GM23248 (cell line): ENCODE data around the gene GZMB. TPM values are rescaled to one million over a fixed set of nuclear protein-coding genes. Genes with fewer than 3 reads are reported as not detected.

Experiments used
- DNase-seq: peaks from one replicate; pipeline ENCODE4 v3.0.0-alpha.2; 2015
- H2AFZ ChIP-seq: fragments of 200-600 bp; sonication (generic); 2 replicates; pipeline ENCODE4 v1.6.1; 2016; ENCODE audit warnings: antibody characterized with exemption
- H3F3A ChIP-seq: fragments of 200-600 bp; sonication (generic); 2 replicates; pipeline ENCODE4 v1.6.1; 2016; ENCODE audit warnings: mild to moderate bottlenecking, antibody characterized with exemption, mixed run types; ENCODE audit not compliant: insufficient read depth
- H3K27ac ChIP-seq: fragments of 200-600 bp; sonication (generic); 2 replicates; pipeline ENCODE4 v1.5.1; 2016; ENCODE audit warnings: mild to moderate bottlenecking
- H3K27me3 ChIP-seq: fragments of 200-600 bp; sonication (generic); replicated peaks from 2 replicates; pipeline ENCODE4 v1.6.1; 2016; ENCODE audit warnings: mild to moderate bottlenecking; ENCODE audit not compliant: insufficient read depth
- H3K36me3 ChIP-seq: fragments of 200-600 bp; sonication (generic); 2 replicates; pipeline ENCODE4 v1.6.1; 2016; ENCODE audit warnings: low read depth, mild to moderate bottlenecking
- H3K4me1 ChIP-seq: fragments of 200-600 bp; sonication (generic); 2 replicates; pipeline ENCODE4 v1.6.1; 2016; ENCODE audit warnings: mild to moderate bottlenecking; ENCODE audit not compliant: insufficient read depth
- H3K4me2 ChIP-seq: fragments of 200-600 bp; sonication (generic); one replicate; pipeline ENCODE4 v1.6.1; 2016; ENCODE audit warnings: mild to moderate bottlenecking; ENCODE audit not compliant: unreplicated experiment
- H3K4me3 ChIP-seq: fragments of 200-600 bp; sonication (generic); 2 replicates; pipeline ENCODE4 v1.5.1; 2016; ENCODE audit warnings: mild to moderate bottlenecking
- H3K79me2 ChIP-seq: fragments of 200-600 bp; sonication (generic); 2 replicates; pipeline ENCODE4 v1.6.1; 2016; ENCODE audit warnings: mild to moderate bottlenecking; ENCODE audit not compliant: insufficient read depth
- H3K9ac ChIP-seq: fragments of 200-600 bp; sonication (generic); 2 replicates; pipeline ENCODE4 v1.6.1; 2016; ENCODE audit warnings: mild to moderate bottlenecking
- H3K9me2 ChIP-seq: fragments of 200-600 bp; sonication (generic); 2 replicates; pipeline ENCODE4 v1.6.1; 2016; ENCODE audit warnings: mixed run types, mild to moderate bottlenecking, moderate library complexity; ENCODE audit not compliant: insufficient read depth
- H3K9me3 ChIP-seq: fragments of 200-600 bp; sonication (generic); one replicate; pipeline ENCODE4 v1.6.1; 2017; ENCODE audit warnings: low read depth
- H4K20me1 ChIP-seq: fragments of 200-600 bp; sonication (generic); 2 replicates; pipeline ENCODE4 v1.6.0; 2016; ENCODE audit not compliant: insufficient read depth
- EZH2 ChIP-seq: fragments of 200-600 bp; sonication (generic); IDR thresholded peaks from 2 replicates; pipeline ENCODE4 v1.6.1; 2018; ENCODE audit warnings: antibody characterized with exemption, mild to moderate bottlenecking; ENCODE audit not compliant: insufficient read depth, poor library complexity, severe bottlenecking
- EZH2phosphoT487 ChIP-seq: fragments of 200-600 bp; sonication (generic); IDR thresholded peaks from 2 replicates; pipeline ENCODE4 v1.6.1; 2018; ENCODE audit warnings: antibody characterized with exemption, moderate library complexity, mild to moderate bottlenecking, low read depth; ENCODE audit not compliant: insufficient read depth
- WGBS, 2 experiments: methylation state at CpG; one replicate each; pipeline ENCODE4 v1.1.6; 2015 to 2017; ENCODE audit warnings: low lambda C conversion rate in 2 of 2, low coverage in 1 of 2; ENCODE audit errors: missing lambda C conversion rate in 2 of 2; 5-methylcytosine and 5-hydroxymethylcytosine counted together
- in situ Hi-C: fragments of 300-500 bp; cut with MboI; formaldehyde crosslinking; loops from 2 replicates; pipeline ENCODE4 v1.15.0; 2020
- polyA plus RNA-seq: library from polyadenylated mRNA; unstranded; fragments of >200 nt; fragmentation: Nextera tagmentation; extraction: Ambion mirVana; gene quantifications from 2 replicates; pipeline ENCODE4 v1.2.1, GENCODE V29; 2016
- total RNA-seq: library from RNA; depleted of rRNA; stranded (reverse); fragments of >200 nt; shearing (Covaris generic); gene quantifications from 2 replicates; pipeline ENCODE4 v1.2.3, GENCODE V29; 2014

Gene GZMB
- total and polyA plus RNA-seq, 2 experiments from 2014 or later = not detected

GRCh38 chr14:24678801-24679247 lies 44.8 kb upstream of the GZMB start:
- Histone ChIP-seq H3K27me3 (peaks cover 19% of the 10 kb centered on the region; the same call in 1 of the 2 replicates), H3K79me2 (no peaks in the 10 kb centered on the region), H3K4me3 (peak overlapping the region; percentile 74), H3K9ac (peak overlapping the region; percentile 27; the same call in 1 of the 2 replicates), H3K4me2 (peak overlapping the region; percentile 97), H3F3A (no peaks in the 10 kb centered on the region), H2AFZ (peak overlapping the region; percentile 92), H3K4me1 (no peaks in the 10 kb centered on the region), H3K27ac (no peak overlapping the region), H3K9me2 (no peaks in the 10 kb centered on the region), H4K20me1 (no peaks in the 10 kb centered on the region), H3K9me3 (no peaks in the 10 kb centered on the region), H3K36me3 (no peaks in the 10 kb centered on the region)
- in situ Hi-C loops = no loop called here
- TF ChIP-seq EZH2phosphoT487 (no peak), EZH2 (no peak)
- peak; percentile 88 for DNase-seq
- 2 to 5% methylated on average over 11 of the region's 11 CpGs for WGBS, 2 experiments

- H3K27ac ChIP-seq = no peak overlapping the region
- WGBS, 2 experiments = 6 to 18% methylated on average over 1 of the region's 1 CpG
Observed at GRCh38 chr14:24677956-24678355, 44.0 kb upstream of the GZMB start.

GRCh38 chr14:24674204-24674970 lies 40.4 kb upstream of the GZMB start:
- WGBS, 2 experiments = 23 to 27% methylated on average over 4 to 5 of the region's 5 CpGs
- DNase-seq = no peak
- no peaks in the 10 kb centered on the region for H3K4me1 ChIP-seq

More at GRCh38 chr14:24677956-24678355, 44.0 kb upstream of the GZMB start:
- no peaks in the 10 kb centered on the region for H3K36me3 ChIP-seq
- no peaks in the 10 kb centered on the region for H3K9me3 ChIP-seq
- H3K4me2 ChIP-seq = no peak overlapping the region
- no peaks in the 10 kb centered on the region for H3K4me1 ChIP-seq
- no peaks in the 10 kb centered on the region for H4K20me1 ChIP-seq
- DNase-seq = no peak
- H2AFZ ChIP-seq = no peak overlapping the region
- H3K9ac ChIP-seq = no peak overlapping the region
- TF ChIP-seq EZH2phosphoT487 (no peak), EZH2 (no peak)
- H3K79me2 ChIP-seq = no peaks in the 10 kb centered on the region
- H3K9me2 ChIP-seq = no peaks in the 10 kb centered on the region
- no peaks in the 10 kb centered on the region for H3F3A ChIP-seq
- H3K27me3 ChIP-seq = peaks cover 19% of the 10 kb centered on the region; the same call in 1 of the 2 replicates
- H3K4me3 ChIP-seq = no peak overlapping the region
- in situ Hi-C loops = no loop called here

GRCh38 chr14:24673534-24674203 lies 39.7 kb upstream of the GZMB start:
- H3K27me3 ChIP-seq = peaks cover 19% of the 10 kb centered on the region; the same call in 1 of the 2 replicates
- H3K79me2 ChIP-seq = no peaks in the 10 kb centered on the region
- no peaks in the 10 kb centered on the region for H3K4me1 ChIP-seq
- H3K9ac ChIP-seq = no peak overlapping the region
- H3K9me3 ChIP-seq = no peaks in the 10 kb centered on the region
- H4K20me1 ChIP-seq = no peaks in the 10 kb centered on the region
- H3K9me2 ChIP-seq = no peaks in the 10 kb centered on the region
- in situ Hi-C loops = no loop called here
- H2AFZ ChIP-seq = no peak overlapping the region
- no peaks in the 10 kb centered on the region for H3K36me3 ChIP-seq
- H3F3A ChIP-seq = no peaks in the 10 kb centered on the region
- H3K27ac ChIP-seq = no peak overlapping the region
- no peak overlapping the region for H3K4me2 ChIP-seq
- TF ChIP-seq EZH2 (no peak), EZH2phosphoT487 (no peak)
- 57 to 61% methylated on average over 9 of the region's 9 CpGs for WGBS, 2 experiments
- DNase-seq = no peak
- no peak overlapping the region for H3K4me3 ChIP-seq

More at GRCh38 chr14:24674204-24674970, 40.4 kb upstream of the GZMB start:
- Histone ChIP-seq H3K4me2 (no peak overlapping the region), H4K20me1 (no peaks in the 10 kb centered on the region), H3K27me3 (peaks cover 19% of the 10 kb centered on the region; the same call in 1 of the 2 replicates), H3K27ac (no peak overlapping the region), H3K79me2 (no peaks in the 10 kb centered on the region), H3K9me2 (no peaks in the 10 kb centered on the region), H3K36me3 (no peaks in the 10 kb centered on the region), H3K9me3 (no peaks in the 10 kb centered on the region), H3K9ac (no peak overlapping the region), H3F3A (no peaks in the 10 kb centered on the region), H2AFZ (no peak overlapping the region), H3K4me3 (no peak overlapping the region)
- TF ChIP-seq EZH2 (no peak), EZH2phosphoT487 (no peak)
- in situ Hi-C loops = no loop called here
